Smooth muscle cell (in vitro differentiated cells): ENCODE results near the gene RAB3IL1. TPM values are rescaled to one million over a fixed set of nuclear protein-coding genes. Genes with fewer than 3 reads are reported as not detected.

Source experiments
- DNase-seq: peaks from one replicate; lab custom pipeline; 2025; ENCODE audit not compliant: unreplicated experiment; lab: John Stamatoyannopoulos, UW
- H2AFZ ChIP-seq: fragments of 200-600 bp; sonication (generic); 2 replicates; pipeline ENCODE4 v1.6.0; 2016; ENCODE audit warnings: antibody characterized with exemption, low read depth, mild to moderate bottlenecking
- H3F3A ChIP-seq: fragments of 200-600 bp; sonication (generic); 2 replicates; pipeline ENCODE4 v1.6.0; 2017; ENCODE audit warnings: antibody characterized with exemption, low read depth
- H3K27ac ChIP-seq: fragments of 200-600 bp; sonication (generic); 2 replicates; pipeline ENCODE4 v1.5.1; 2016; ENCODE audit warnings: low read depth, mild to moderate bottlenecking
- H3K27me3 ChIP-seq: fragments of 200-600 bp; sonication (generic); 2 replicates; pipeline ENCODE4 v1.6.1; 2016; ENCODE audit warnings: low read depth, mild to moderate bottlenecking
- H3K36me3 ChIP-seq: fragments of 200-600 bp; sonication (generic); 2 replicates; pipeline ENCODE4 v1.5.1; 2016; ENCODE audit warnings: low read depth
- H3K4me1 ChIP-seq: fragments of 200-600 bp; sonication (generic); 2 replicates; pipeline ENCODE4 v1.5.1; 2016; ENCODE audit warnings: low read depth
- H3K4me2 ChIP-seq: fragments of 200-600 bp; sonication (generic); 2 replicates; pipeline ENCODE4 v1.6.0; 2016; ENCODE audit warnings: mild to moderate bottlenecking
- H3K4me3 ChIP-seq: fragments of 200-600 bp; sonication (generic); 2 replicates; pipeline ENCODE4 v1.5.1; 2016; ENCODE audit warnings: mild to moderate bottlenecking
- H3K79me2 ChIP-seq: fragments of 200-600 bp; sonication (generic); 2 replicates; pipeline ENCODE4 v1.6.0; 2016; ENCODE audit warnings: low read depth, mild to moderate bottlenecking
- H3K9ac ChIP-seq: fragments of 200-600 bp; sonication (generic); 2 replicates; pipeline ENCODE4 v1.6.0; 2016; ENCODE audit warnings: low read depth
- H3K9me3 ChIP-seq: fragments of 200-600 bp; sonication (generic); replicated peaks from 2 replicates; pipeline ENCODE4 v1.5.1; 2016; ENCODE audit warnings: low read depth
- H4K20me1 ChIP-seq: fragments of 200-600 bp; sonication (generic); 2 replicates; pipeline ENCODE4 v1.6.0; 2016; ENCODE audit warnings: low read depth
- CTCF ChIP-seq: fragments of 200-600 bp; sonication (generic); IDR thresholded peaks from 2 replicates; pipeline ENCODE4 v1.5.1; 2017; ENCODE audit warnings: borderline replicate concordance, mild to moderate bottlenecking, antibody characterized with exemption; ENCODE audit not compliant: insufficient read depth, poor library complexity, severe bottlenecking
- WGBS: methylation state at CpG from one replicate; pipeline ENCODE4 v1.1.7; 2016; ENCODE audit warnings: low lambda C conversion rate; 5-methylcytosine and 5-hydroxymethylcytosine counted together
- polyA plus RNA-seq: library from polyadenylated mRNA; unstranded; fragments of >200 nt; fragmentation: Nextera tagmentation; extraction: Ambion mirVana; gene quantifications from 2 replicates; pipeline ENCODE4 v1.2.1, GENCODE V29; 2016
- total RNA-seq: library from RNA; depleted of rRNA; stranded (reverse); fragments of >200 nt; gene quantifications from 2 replicates; pipeline ENCODE4 v1.2.3, GENCODE V29; 2014

Gene RAB3IL1
- total and polyA plus RNA-seq, 2 experiments from 2014 or later, result 4.9 to 11.6 TPM

- peak within 1 kb of the TSS; percentile 98 for H3K4me2 ChIP-seq
- H3K36me3 ChIP-seq, result no peaks in the 10 kb centered on the region
- H3F3A ChIP-seq, result no peaks in the 10 kb centered on the region
- H3K9ac ChIP-seq, result peak within 1 kb of the TSS; percentile 36
- peak; percentile 45 for DNase-seq
- TF ChIP-seq CTCF, result no peak
- H3K4me3 ChIP-seq, result peak within 1 kb of the TSS; percentile 59
- under 1% methylated on average over 48 of the region's 96 CpGs for WGBS
- no peaks in the 10 kb centered on the region for H3K27me3 ChIP-seq
- H3K4me1 ChIP-seq, result peaks cover 3% of the 10 kb centered on the region
- H4K20me1 ChIP-seq, result peaks cover 5% of the 10 kb centered on the region
- no peak within 1 kb of the TSS for H3K27ac ChIP-seq
- H3K9me3 ChIP-seq, result no peaks in the 10 kb centered on the region
- H2AFZ ChIP-seq, result no peak within 1 kb of the TSS
- H3K79me2 ChIP-seq, result no peaks in the 10 kb centered on the region
Observed at GRCh38 chr11:61891331-61892084, 25.9 kb downstream of the RAB3IL1 start, which contains the start of gene FADS3. FADS3 (minus strand) TSS chr11:61891545; CDS start chr11:61891381, 164 bp downstream.

- Histone ChIP-seq H3K4me1 (peaks cover 3% of the 10 kb centered on the region), H2AFZ (no peak overlapping the region), H3K4me3 (peak overlapping the region; percentile 59), H3K9ac (peak overlapping the region; percentile 36), H4K20me1 (peaks cover 5% of the 10 kb centered on the region), H3K79me2 (no peaks in the 10 kb centered on the region), H3K9me3 (no peaks in the 10 kb centered on the region), H3K27ac (no peak overlapping the region), H3K4me2 (peak overlapping the region; percentile 98), H3K27me3 (no peaks in the 10 kb centered on the region), H3K36me3 (no peaks in the 10 kb centered on the region), H3F3A (no peaks in the 10 kb centered on the region)
- WGBS, result 2% methylated on average over 35 of the region's 38 CpGs
- peak; percentile 32 for DNase-seq
- TF ChIP-seq CTCF, result no peak
Observed at GRCh38 chr11:61890529-61891330, 26.6 kb downstream of the RAB3IL1 start.

- Histone ChIP-seq H3K9ac (no peak overlapping the region), H3K36me3 (no peaks in the 10 kb centered on the region), H3K4me3 (no peak overlapping the region), H3K27me3 (no peaks in the 10 kb centered on the region), H3K79me2 (no peaks in the 10 kb centered on the region), H3F3A (no peaks in the 10 kb centered on the region), H4K20me1 (peaks cover 5% of the 10 kb centered on the region), H2AFZ (no peak overlapping the region), H3K4me2 (peak overlapping the region; percentile 98), H3K27ac (no peak overlapping the region), H3K4me1 (peaks cover 3% of the 10 kb centered on the region), H3K9me3 (no peaks in the 10 kb centered on the region)
- 69% methylated on average over 10 of the region's 10 CpGs for WGBS
- DNase-seq, result no peak
- TF ChIP-seq CTCF, result no peak
Observed at GRCh38 chr11:61889831-61890230, 27.5 kb downstream of the RAB3IL1 start.
